H1 (cell line): Measurements from ENCODE around the gene EVA1C. TPM values are rescaled to one million over a fixed set of nuclear protein-coding genes. Genes with fewer than 3 reads are reported as not detected.

Source experiments
- CTCF ChIA-PET: fragments of 300-600 bp; sonication (Branson Sonifier 250); formaldehyde crosslinking; loops from one replicate; lab custom pipeline; 2021; ENCODE audit not compliant: partially characterized antibody; lab: Charles Lee
- POLR2A ChIA-PET: fragments of 300-600 bp; sonication (Branson Sonifier 250); formaldehyde crosslinking; loops from one replicate; lab custom pipeline; 2021; ENCODE audit warnings: inconsistent platforms; ENCODE audit not compliant: partially characterized antibody; lab: Charles Lee
- DNase-seq, 2 experiments: peaks; one replicate each; pipeline versions ENCODE4 v3.0.0 to v3.0.0-alpha.2; 2010 to 2022; ENCODE audit warnings: low spot score in 2 of 2, low read depth in 1 of 2, mixed read lengths in 1 of 2
- FAIRE-seq: peaks from 2 replicates; lab custom pipeline; 2011; peaks lifted over from hg19 to GRCh38; lab: Jason Lieb, UNC
- H2AFZ ChIP-seq: 2 replicates; pipeline ENCODE4 v1.8.1; 2012; ENCODE audit warnings: low read length, inconsistent platforms
- H2AK5ac ChIP-seq: 2 replicates; pipeline ENCODE4 v1.6.1; 2013; ENCODE audit warnings: low read depth, low read length
- H2BK120ac ChIP-seq: replicated peaks from 2 replicates; pipeline ENCODE3; 2013; ENCODE audit warnings: low read depth, low read length, inconsistent platforms
- H2BK12ac ChIP-seq: 2 replicates; pipeline ENCODE4 v1.6.1; 2013; ENCODE audit warnings: low read depth, low read length
- H2BK15ac ChIP-seq: 2 replicates; pipeline ENCODE4 v1.6.1; 2013; ENCODE audit warnings: low read length
- H2BK20ac ChIP-seq: 2 replicates; pipeline ENCODE4 v1.6.1; 2013; ENCODE audit warnings: low read length
- H2BK5ac ChIP-seq: 2 replicates; pipeline ENCODE4 v1.6.1; 2013; ENCODE audit warnings: low read depth, low read length
- H3K14ac ChIP-seq: 2 replicates; pipeline ENCODE4 v1.6.1; 2013; ENCODE audit warnings: inconsistent platforms; ENCODE audit not compliant: insufficient read length
- H3K18ac ChIP-seq: 2 replicates; pipeline ENCODE4 v1.6.1; 2013; ENCODE audit warnings: low read length; ENCODE audit errors: extremely low read depth
- H3K23ac ChIP-seq: 2 replicates; pipeline ENCODE4 v1.6.1; 2013; ENCODE audit warnings: inconsistent platforms; ENCODE audit not compliant: insufficient read length
- H3K23me2 ChIP-seq: 2 replicates; pipeline ENCODE4 v1.6.1; 2013; ENCODE audit warnings: low read depth, low read length
- H3K27ac ChIP-seq: 2 replicates; pipeline ENCODE4 v1.6.1; 2011; ENCODE audit warnings: low read depth, low read length, inconsistent platforms
- H3K27me3 ChIP-seq, 4 experiments: replicated peaks in 1 of 4; 1 replicate in 1 of 4; 2 replicates in 3 of 4; pipeline versions ENCODE4 v1.6.1 to v1.8.1; 2011 to 2013; ENCODE audit warnings: low read length in 3 of 4, mild to moderate bottlenecking in 3 of 4, inconsistent platforms in 2 of 4, mixed read lengths in 2 of 4, moderate library complexity in 1 of 4; ENCODE audit not compliant: control insufficient read depth in 3 of 4, insufficient read depth in 3 of 4; ENCODE audit errors: extremely low read depth in 1 of 4
- H3K36me3 ChIP-seq, 4 experiments: 2 replicates each; pipeline versions ENCODE4 v1.6.1 to v1.8.1; 2011 to 2013; ENCODE audit warnings: mild to moderate bottlenecking in 4 of 4, low read length in 3 of 4, moderate library complexity in 2 of 4, control low read depth in 1 of 4, inconsistent platforms in 1 of 4; ENCODE audit not compliant: insufficient read depth in 4 of 4, control insufficient read depth in 2 of 4
- H3K4ac ChIP-seq: replicated peaks from 2 replicates; pipeline ENCODE3; 2013; ENCODE audit warnings: low read length, low read depth, mixed read lengths, inconsistent platforms; ENCODE audit not compliant: insufficient read length
- H3K4me1 ChIP-seq, 4 experiments: replicated peaks in 1 of 4; 1 replicate in 1 of 4; 2 replicates in 3 of 4; pipeline versions ENCODE4 v1.6.1 to v1.8.1; 2011 to 2013; ENCODE audit warnings: low read length in 3 of 4, inconsistent platforms in 2 of 4, mixed read lengths in 1 of 4; ENCODE audit not compliant: insufficient read depth in 4 of 4, control insufficient read depth in 3 of 4
- H3K4me2 ChIP-seq, 2 experiments: 2 replicates each; pipeline versions ENCODE4 v1.6.1 to v1.8.1; 2011 to 2013; ENCODE audit warnings: low read depth in 2 of 2, low read length in 2 of 2, control low read depth in 1 of 2, inconsistent platforms in 1 of 2, mild to moderate bottlenecking in 1 of 2; ENCODE audit not compliant: insufficient read depth in 1 of 2
- H3K4me3 ChIP-seq, 4 experiments: fragments of 200-600, 300-600 bp in 1 of 4; sonication (generic), shearing (Covaris generic), sonication (Bioruptor Twin) in 1 of 4; 2 replicates each; pipeline versions ENCODE4 v1.5.1 to v1.8.1; 2011 to 2016; ENCODE audit warnings: low read length in 4 of 4, low read depth in 3 of 4, control low read depth in 2 of 4, inconsistent platforms in 2 of 4, mild to moderate bottlenecking in 2 of 4, mixed read lengths in 1 of 4, moderate library complexity in 1 of 4; ENCODE audit not compliant: insufficient read depth in 2 of 4; ENCODE audit errors: extremely low read depth in 1 of 4
- H3K56ac ChIP-seq: replicated peaks from 2 replicates; pipeline ENCODE3; 2013; ENCODE audit warnings: low read depth, mild to moderate bottlenecking, mixed read lengths, low read length, inconsistent platforms; ENCODE audit not compliant: insufficient read length
- H3K79me1 ChIP-seq: 2 replicates; pipeline ENCODE4 v1.6.1; 2013; ENCODE audit warnings: low read depth, low read length, control low read depth
- H3K79me2 ChIP-seq, 2 experiments: 2 replicates each; pipeline versions ENCODE4 v1.6.1 to v1.8.1; 2012 to 2013; ENCODE audit warnings: low read length in 2 of 2, mild to moderate bottlenecking in 2 of 2, inconsistent platforms in 1 of 2; ENCODE audit not compliant: insufficient read depth in 2 of 2, control insufficient read depth in 1 of 2
- H3K9ac ChIP-seq, 4 experiments: replicated peaks in 1 of 4; 1 replicate in 1 of 4; 2 replicates in 3 of 4; pipeline versions ENCODE4 v1.6.1 to v1.8.1; 2011 to 2013; ENCODE audit warnings: low read depth in 3 of 4, low read length in 3 of 4, control low read depth in 2 of 4, mild to moderate bottlenecking in 2 of 4, moderate library complexity in 2 of 4, inconsistent platforms in 1 of 4; ENCODE audit errors: extremely low read depth in 1 of 4
- H3K9me3 ChIP-seq, 2 experiments: 2 replicates each; pipeline versions ENCODE4 v1.6.1 to v1.8.1; 2012 to 2013; ENCODE audit warnings: mild to moderate bottlenecking in 2 of 2, moderate library complexity in 2 of 2, control low read depth in 1 of 2, inconsistent platforms in 1 of 2, low read depth in 1 of 2, low read length in 1 of 2, mixed read lengths in 1 of 2; ENCODE audit not compliant: insufficient read depth in 2 of 2
- H4K20me1 ChIP-seq, 2 experiments: replicated peaks in 1 of 2; 2 replicates each; pipeline versions ENCODE3 to v1.8.1; 2011 to 2013; ENCODE audit warnings: inconsistent platforms in 2 of 2, low read length in 2 of 2, mild to moderate bottlenecking in 1 of 2; ENCODE audit not compliant: insufficient read depth in 2 of 2, control insufficient read depth in 1 of 2
- H4K5ac ChIP-seq: 2 replicates; pipeline ENCODE4 v1.6.1; 2013; ENCODE audit warnings: low read length, low read depth, mixed read lengths, inconsistent platforms; ENCODE audit not compliant: insufficient read length
- H4K8ac ChIP-seq: 2 replicates; pipeline ENCODE4 v1.8.0; 2013; ENCODE audit warnings: mild to moderate bottlenecking, moderate library complexity, low read length, inconsistent platforms; ENCODE audit not compliant: insufficient read depth; ENCODE audit errors: extremely low read depth
- H4K91ac ChIP-seq: replicated peaks from 2 replicates; pipeline ENCODE3; 2013; ENCODE audit warnings: low read length, mixed read lengths, inconsistent platforms; ENCODE audit not compliant: insufficient read length
- BACH1 ChIP-seq: IDR thresholded peaks from 2 replicates; pipeline ENCODE4 v1.6.1; 2012; ENCODE audit warnings: low read length, improper control_type of control experiment
- CBX5 ChIP-seq: fragments of 300-800, 300-1000 bp; sonication (generic); IDR thresholded peaks from 2 replicates; pipeline ENCODE4 v1.7.1; 2016; ENCODE audit warnings: antibody characterized with exemption, low read length, low read depth
- CTCF ChIP-seq, 3 experiments: IDR thresholded peaks; 1 replicate in 2 of 3; 2 replicates in 1 of 3; pipeline versions ENCODE4 v1.5.1 to v1.6.1; 2011; ENCODE audit warnings: low read length in 3 of 3, mild to moderate bottlenecking in 3 of 3, inconsistent platforms in 2 of 3, low read depth in 1 of 3, moderate library complexity in 1 of 3; ENCODE audit not compliant: insufficient read depth in 1 of 3; ENCODE audit errors: control extremely low read depth in 1 of 3
- EZH2 ChIP-seq: fragments of 200-600 bp; sonication (generic); IDR thresholded peaks from 2 replicates; pipeline ENCODE4 v1.7.1; 2012; ENCODE audit warnings: low read depth, mild to moderate bottlenecking, moderate library complexity, low read length, inconsistent platforms; ENCODE audit not compliant: severe bottlenecking
- FOSL1 ChIP-seq: IDR thresholded peaks from 2 replicates; pipeline ENCODE4 v1.6.1; 2011; ENCODE audit warnings: mild to moderate bottlenecking, low read depth, low read length, moderate library complexity; ENCODE audit not compliant: insufficient read depth
- MAFK ChIP-seq: IDR thresholded peaks from 2 replicates; pipeline ENCODE4 v1.6.1; 2012; ENCODE audit warnings: low read depth, mild to moderate bottlenecking, improper control_type of control experiment, low read length
- PHF8 ChIP-seq: fragments of 200-600 bp; sonication (generic); conservative IDR thresholded peaks from 2 replicates; pipeline ENCODE4 v1.7.1; 2012; ENCODE audit warnings: low read depth, mild to moderate bottlenecking, inconsistent platforms, low read length, moderate library complexity
- RNF2 ChIP-seq: fragments of 200-900, 300-1000 bp; sonication (generic); IDR thresholded peaks from 2 replicates; pipeline ENCODE4 v1.7.1; 2016; ENCODE audit warnings: borderline replicate concordance, low read depth, mild to moderate bottlenecking, antibody characterized with exemption, low read length; ENCODE audit not compliant: poor library complexity, severe bottlenecking; ENCODE audit errors: missing control alignments
- SUZ12 ChIP-seq: fragments of 200-600 bp; sonication (generic); IDR thresholded peaks from 2 replicates; pipeline ENCODE4 v1.6.1; 2012; ENCODE audit warnings: mild to moderate bottlenecking, inconsistent platforms, low read length, moderate library complexity, mixed read lengths
- TAF7 ChIP-seq: optimal IDR thresholded peaks from 2 replicates; pipeline ENCODE3; 2011; ENCODE audit warnings: low read depth, mild to moderate bottlenecking, inconsistent platforms, low read length, moderate library complexity, borderline replicate concordance
- WGBS, 2 experiments: shearing (Covaris generic) in 1 of 2; methylation state at CpG; one replicate each; pipeline versions ENCODE4 v1.1.6 to v1.1.7; 2013 to 2015; ENCODE audit warnings: low lambda C conversion rate in 2 of 2, mixed read lengths in 2 of 2, inconsistent platforms in 1 of 2, low coverage in 1 of 2, missing lambda C conversion rate in 1 of 2; ENCODE audit not compliant: insufficient replicate concordance in 2 of 2, insufficient coverage in 1 of 2, insufficient read length in 1 of 2; ENCODE audit errors: extremely low coverage in 1 of 2, missing lambda C conversion rate in 1 of 2; 5-methylcytosine and 5-hydroxymethylcytosine counted together
- polyA plus RNA-seq, 7 experiments: library from polyadenylated mRNA; depleted of rRNA in 3 of 7; stranded (reverse) in 5 of 7; unstranded in 2 of 7; fragments of >200 nt in 5 of 7; fragments of 200-250 nt in 2 of 7; gene quantifications; 1 replicate in 5 of 7; 2 replicates in 1 of 7; 4 replicates in 1 of 7; pipeline versions ENCODE4 v1.2.1 to v1.2.3, GENCODE V29; 2011 to 2013; ENCODE audit warnings: missing spikeins in 2 of 7, mixed read lengths in 2 of 7
- total RNA-seq: library from RNA; stranded (reverse); fragmentation: NEBNext Ultra II Directional; extraction: Animal tissue kit (Norgen Biotek cat#: 25700); gene quantifications from 2 replicates; pipeline ENCODE4 v1.2.1, GENCODE V29; 2021

The EVA1C gene
- total and polyA plus RNA-seq, 2 of the 8 experiments (the other 6 are each of a cell fraction or from before 2014, with no cell fraction given): 2.6 to 3.6 TPM

GRCh38 chr21:32393677-32394001 is 18.9 kb upstream of the EVA1C start:
- no peak for FAIRE-seq
- peak overlapping the region; percentile 39 to 89; a peak in 2 of 4 replicates for H3K4me2 ChIP-seq
- TF ChIP-seq TAF7 (no peak), PHF8 (no peak), RNF2 (no peak), CTCF (IDR thresholded peaks at IDR 0.05; ENCODE audit: control extremely low read depth in 1 of 3, insufficient read depth in 1 of 3, low read depth in 1 of 3, low read length in 3 of 3) (no peak), CBX5 (no peak), EZH2 (no peak), SUZ12 (no peak), BACH1 (no peak), MAFK (no peak), FOSL1 (no peak)

More at GRCh38 chr21:32393677-32394001, 18.9 kb upstream of the EVA1C start:
- no peak overlapping the region for H2BK20ac ChIP-seq
- H4K91ac ChIP-seq: no peak overlapping the region
- no peak overlapping the region for H3K23ac ChIP-seq
- H2BK5ac ChIP-seq: peak overlapping the region; percentile 26; the same call in 1 of the 2 replicates
- peak overlapping the region; percentile 86; the same call in 1 of the 2 replicates for H2AK5ac ChIP-seq
- H2AFZ ChIP-seq: no peak overlapping the region
- no peak overlapping the region for H4K5ac ChIP-seq
- H3K27ac ChIP-seq: no peak overlapping the region
- no peak overlapping the region for H3K4ac ChIP-seq
- peaks cover 0 to 6% (median 3%) of the 10 kb centered on the region in 4 experiments for H3K4me1 ChIP-seq
- 90% methylated on average over 9 of the region's 9 CpGs; no CpG with 5 or more reads in 1 of the 2 experiments for WGBS, 2 experiments
- CTCF ChIA-PET: interaction anchor here (1.3 to 2.3 kb wide), 4 partner anchors 10 to 184 kb away, joined by 3 to 8 read pairs (median 4); no protein-coding TSS in a partner anchor
- H2BK12ac ChIP-seq: no peak overlapping the region
- no peak overlapping the region for H3K9ac ChIP-seq
- peaks cover 6 to 7% of the 10 kb centered on the region in 2 experiments; a peak in 2 of 4 replicates for H3K9me3 ChIP-seq
- peaks cover 8% of the 10 kb centered on the region in 2 experiments for H4K20me1 ChIP-seq
- POLR2A ChIA-PET: interaction anchor here (0.7 to 1.6 kb wide), 4 partner anchors 9 to 658 kb away, joined by 3 to 6 read pairs (median 4); no protein-coding TSS in a partner anchor
- no peak overlapping the region for H3K56ac ChIP-seq
- peaks cover 0 to 7% (median 6%) of the 10 kb centered on the region in 4 experiments; a peak in 5 of 7 replicates for H3K27me3 ChIP-seq
- H3K36me3 ChIP-seq: no peaks in the 10 kb centered on the region; a peak in 1 of 8 replicates
- no peak overlapping the region for H4K8ac ChIP-seq
- no peak overlapping the region for H2BK15ac ChIP-seq
- 0 out of 2 replicates have a peak, but pooled peaks cover 5% of the 10 kb centered on the region for H3K23me2 ChIP-seq
- no peak overlapping the region for H3K18ac ChIP-seq
- no peak for DNase-seq
- H3K79me2 ChIP-seq: peaks cover 22 to 32% of the 10 kb centered on the region in 2 experiments
- H2BK120ac ChIP-seq: no peak overlapping the region
- no peak overlapping the region for H3K14ac ChIP-seq
- H3K79me1 ChIP-seq: peaks cover 18% of the 10 kb centered on the region
- peak overlapping the region in 3 of 4 experiments; percentile 43 to 81 (median 79); a peak in 4 of 8 replicates for H3K4me3 ChIP-seq
